Subcutaneous abdominal adipose tissue (tissue), 5 donors: ENCODE results near the gene STARD7.
"Not testable (repeated sequence)": the region's sequence is repeated elsewhere in the genome, so short reads cannot be mapped to it uniquely, and the experiment has no call there.

ENCODE experiments used
- H3K27ac ChIP-seq: one replicate; pipeline ENCODE4 v1.7.0; 2013; ENCODE audit warnings: low read depth, mild to moderate bottlenecking, inconsistent platforms, low read length, moderate library complexity
- H3K27me3 ChIP-seq, 5 donors: one replicate each; pipeline ENCODE4 v1.7.0; 2013; ENCODE audit warnings: low read length in 5 of 5, inconsistent platforms in 1 of 5; ENCODE audit not compliant: control insufficient read depth in 5 of 5, insufficient read depth in 4 of 5
- H3K36me3 ChIP-seq, 5 donors: one replicate each; pipeline ENCODE4 v1.7.0; 2013; ENCODE audit warnings: low read length in 5 of 5; ENCODE audit not compliant: control insufficient read depth in 5 of 5, insufficient read depth in 5 of 5
- H3K4me1 ChIP-seq, 5 donors: one replicate each; pipeline ENCODE4 v1.7.0; 2013; ENCODE audit warnings: low read length in 5 of 5, mild to moderate bottlenecking in 3 of 5, moderate library complexity in 1 of 5; ENCODE audit not compliant: control insufficient read depth in 5 of 5, insufficient read depth in 5 of 5
- H3K4me3 ChIP-seq, 5 donors: one replicate each; pipeline ENCODE4 v1.7.0; 2013; ENCODE audit warnings: low read length in 5 of 5, low read depth in 1 of 5
- H3K9ac ChIP-seq, 5 donors: one replicate each; pipeline ENCODE4 v1.7.0; 2013; ENCODE audit warnings: low read length in 5 of 5, mild to moderate bottlenecking in 4 of 5, moderate library complexity in 3 of 5
- H3K9me3 ChIP-seq, 5 donors: one replicate each; pipeline ENCODE4 v1.7.0; 2013; ENCODE audit warnings: low read length in 5 of 5; ENCODE audit not compliant: control insufficient read depth in 5 of 5
- donor health status: healthy.
- donor health status: healthy.
- donor health status: healthy.
- donor health status: healthy.
- donor health status: healthy.

Gene STARD7

GRCh38 chr2:96171831-96172230 lies 36.8 kb downstream of the STARD7 start:
- Histone ChIP-seq H3K9ac (no peak overlapping the region), H3K9me3 (peaks cover 0 to 4% (median 0%) of the 10 kb centered on the region in 5 donors), H3K36me3 (no peaks in the 10 kb centered on the region), H3K4me3 (no peak overlapping the region), H3K27me3 (no peaks in the 10 kb centered on the region), H3K27ac (no peak overlapping the region), H3K4me1 (peaks cover 0 to 3% (median 0%) of the 10 kb centered on the region in 5 donors)

- Histone ChIP-seq H3K4me3 (no peak overlapping the region), H3K9ac (no peak overlapping the region), H3K36me3 (no peaks in the 10 kb centered on the region), H3K27ac (no peak overlapping the region), H3K9me3 (peaks cover 0 to 4% (median 0%) of the 10 kb centered on the region in 5 donors), H3K27me3 (no peaks in the 10 kb centered on the region), H3K4me1 (peaks cover 0 to 3% (median 0%) of the 10 kb centered on the region in 5 donors)
Measured at GRCh38 chr2:96170626-96171025, 38.0 kb downstream of the STARD7 start.

- H3K9ac ChIP-seq: no peak overlapping the region
- no peak overlapping the region for H3K4me3 ChIP-seq
- H3K4me1 ChIP-seq: peaks cover 0 to 3% (median 0%) of the 10 kb centered on the region in 5 donors
- H3K27ac ChIP-seq: no peak overlapping the region
- no peaks in the 10 kb centered on the region for H3K27me3 ChIP-seq
- peaks cover 0 to 4% (median 0%) of the 10 kb centered on the region in 5 donors for H3K9me3 ChIP-seq
- H3K36me3 ChIP-seq: no peaks in the 10 kb centered on the region
Measured at GRCh38 chr2:96169868-96170507, 38.6 kb downstream of the STARD7 start.

- peaks cover 0 to 4% (median 0%) of the 10 kb centered on the region in 5 donors for H3K9me3 ChIP-seq
- no peaks in the 10 kb centered on the region for H3K4me1 ChIP-seq
- no peak overlapping the region for H3K9ac ChIP-seq
- H3K27me3 ChIP-seq: peaks cover 0 to 6% (median 2%) of the 10 kb centered on the region in 5 donors
- H3K4me3 ChIP-seq: no peak overlapping the region
- H3K36me3 ChIP-seq: no peaks in the 10 kb centered on the region
- H3K27ac ChIP-seq: no peak overlapping the region
Measured at GRCh38 chr2:96167407-96168013, 41.1 kb downstream of the STARD7 start.

GRCh38 chr2:96164459-96165184 lies 44.0 kb downstream of the STARD7 start:
- Histone ChIP-seq H3K27ac (no peak overlapping the region), H3K4me3 (no peak overlapping the region), H3K4me1 (no peaks in the 10 kb centered on the region), H3K9ac (no peak overlapping the region), H3K9me3 (peaks cover 0 to 2% (median 0%) of the 10 kb centered on the region in 5 donors), H3K27me3 (peaks cover 0 to 6% (median 2%) of the 10 kb centered on the region in 5 donors), H3K36me3 (no peaks in the 10 kb centered on the region)

- peak overlapping the region in 1 of 5 donors; percentile 23 for H3K9ac ChIP-seq
- H3K9me3 ChIP-seq: peaks cover 0 to 2% (median 0%) of the 10 kb centered on the region in 5 donors
- no peak overlapping the region for H3K4me3 ChIP-seq
- no peaks in the 10 kb centered on the region for H3K36me3 ChIP-seq
- H3K4me1 ChIP-seq: no peaks in the 10 kb centered on the region
- H3K27ac ChIP-seq: no peak overlapping the region
- H3K27me3 ChIP-seq: peaks cover 0 to 6% (median 2%) of the 10 kb centered on the region in 5 donors
Measured at GRCh38 chr2:96163768-96164429, 44.7 kb downstream of the STARD7 start.

- Histone ChIP-seq H3K4me1 (no peaks in the 10 kb centered on the region), H3K9me3 (peaks cover 0 to 2% (median 0%) of the 10 kb centered on the region in 5 donors), H3K4me3 (no peak overlapping the region), H3K9ac (peak overlapping the region in 1 of 5 donors; percentile 23), H3K27ac (no peak overlapping the region), H3K27me3 (peaks cover 0 to 6% (median 2%) of the 10 kb centered on the region in 5 donors), H3K36me3 (no peaks in the 10 kb centered on the region)
Measured at GRCh38 chr2:96163415-96163767, 45.2 kb downstream of the STARD7 start.

- H3K27ac ChIP-seq: no peak overlapping the region
- H3K36me3 ChIP-seq: no peaks in the 10 kb centered on the region
- H3K4me1 ChIP-seq: peaks cover 0 to 6% (median 0%) of the 10 kb centered on the region in 5 donors
- no peak overlapping the region for H3K4me3 ChIP-seq
- no peak overlapping the region for H3K9ac ChIP-seq
- H3K9me3 ChIP-seq: peaks cover 0 to 2% (median 0%) of the 10 kb centered on the region in 5 donors
- peaks cover 0 to 10% (median 8%) of the 10 kb centered on the region in 5 donors for H3K27me3 ChIP-seq
Measured at GRCh38 chr2:96161898-96162297, 46.7 kb downstream of the STARD7 start.

- peaks cover 0 to 11% (median 9%) of the 10 kb centered on the region in 5 donors for H3K27me3 ChIP-seq
- not testable (repeated sequence) for H3K36me3 ChIP-seq, H3K9me3 ChIP-seq, H3K9ac ChIP-seq, H3K4me1 ChIP-seq, H3K27ac ChIP-seq, H3K4me3 ChIP-seq
Measured at GRCh38 chr2:96160366-96160765, 48.3 kb downstream of the STARD7 start.
